Fibroblast of skin of scalp (primary cell): ENCODE data around the gene SECTM1.

Experiments used
- DNase-seq: peaks from one replicate; pipeline ENCODE4 v3.0.0-alpha.2; 2013

The SECTM1 gene

DNA sequence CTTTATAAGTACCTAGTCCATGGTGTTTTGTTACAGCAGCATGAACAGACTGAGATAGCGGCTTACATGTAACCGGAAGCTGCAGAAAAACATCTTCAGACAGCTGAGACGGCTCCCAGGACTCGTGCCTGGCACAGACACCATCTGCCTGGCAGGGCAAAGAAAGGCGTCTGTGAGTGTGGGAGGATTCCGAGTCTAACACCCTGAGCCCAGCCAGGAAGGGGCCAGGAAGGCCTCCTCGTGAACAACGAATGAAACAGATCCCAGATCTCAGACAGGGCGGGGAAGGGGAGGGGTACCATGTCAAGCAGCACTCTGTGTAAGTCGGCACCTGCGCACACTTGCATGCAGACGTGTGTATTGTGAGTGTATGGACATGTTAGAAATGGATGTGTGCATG, 55.7 kb downstream of the SECTM1 start:
- no peak for DNase-seq

DNA sequence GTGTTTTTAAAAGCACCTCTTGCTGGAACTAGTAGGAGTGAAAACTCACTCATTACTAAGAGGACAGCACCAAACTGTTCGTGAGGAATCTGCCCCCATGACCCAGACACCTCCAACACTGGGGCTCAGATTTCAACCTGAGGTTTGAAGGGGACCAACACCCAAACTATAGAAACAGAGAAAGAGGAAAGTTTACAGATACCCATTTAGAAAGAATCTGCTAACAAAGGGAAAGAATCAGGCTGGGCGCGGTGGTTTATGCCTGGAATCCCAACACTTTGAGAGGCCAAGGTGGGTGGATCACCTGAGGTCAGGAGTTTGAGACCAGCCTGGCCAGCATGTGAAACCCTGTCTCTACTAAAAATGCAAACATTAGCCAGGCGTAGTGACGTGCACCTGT, 56.6 kb downstream of the SECTM1 start:
- no peak for DNase-seq

DNA sequence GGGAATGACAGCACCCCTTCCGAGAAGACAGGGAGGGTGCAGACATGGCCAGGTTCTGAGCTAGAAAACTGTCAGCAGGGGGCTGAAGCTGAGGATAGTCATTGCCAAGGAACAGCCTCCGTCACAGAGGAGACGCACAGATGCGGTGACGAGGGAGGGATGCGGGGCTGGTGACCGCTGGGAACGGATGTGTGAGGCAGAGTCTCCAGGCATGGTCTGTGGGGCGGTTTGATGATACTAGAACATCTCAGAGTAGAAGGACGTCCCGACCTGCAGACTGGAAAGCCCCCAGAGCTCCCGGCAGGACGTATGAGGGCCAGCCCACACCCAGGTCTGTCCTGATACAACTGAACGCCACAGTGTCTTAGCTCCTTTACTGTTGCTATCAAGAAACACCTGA, 58.2 kb downstream of the SECTM1 start:
- no peak for DNase-seq

GRCh38 chr17:82274134-82275020, 59.2 kb downstream of the SECTM1 start:
- DNase-seq = no peak

GRCh38 chr17:82273327-82274133, 60.0 kb downstream of the SECTM1 start, which contains the start of gene CSNK1D:
CSNK1D (minus strand) TSS chr17:82273700; CDS start chr17:82273381, 319 bp downstream.
- DNase-seq = peak; percentile 87

DNA sequence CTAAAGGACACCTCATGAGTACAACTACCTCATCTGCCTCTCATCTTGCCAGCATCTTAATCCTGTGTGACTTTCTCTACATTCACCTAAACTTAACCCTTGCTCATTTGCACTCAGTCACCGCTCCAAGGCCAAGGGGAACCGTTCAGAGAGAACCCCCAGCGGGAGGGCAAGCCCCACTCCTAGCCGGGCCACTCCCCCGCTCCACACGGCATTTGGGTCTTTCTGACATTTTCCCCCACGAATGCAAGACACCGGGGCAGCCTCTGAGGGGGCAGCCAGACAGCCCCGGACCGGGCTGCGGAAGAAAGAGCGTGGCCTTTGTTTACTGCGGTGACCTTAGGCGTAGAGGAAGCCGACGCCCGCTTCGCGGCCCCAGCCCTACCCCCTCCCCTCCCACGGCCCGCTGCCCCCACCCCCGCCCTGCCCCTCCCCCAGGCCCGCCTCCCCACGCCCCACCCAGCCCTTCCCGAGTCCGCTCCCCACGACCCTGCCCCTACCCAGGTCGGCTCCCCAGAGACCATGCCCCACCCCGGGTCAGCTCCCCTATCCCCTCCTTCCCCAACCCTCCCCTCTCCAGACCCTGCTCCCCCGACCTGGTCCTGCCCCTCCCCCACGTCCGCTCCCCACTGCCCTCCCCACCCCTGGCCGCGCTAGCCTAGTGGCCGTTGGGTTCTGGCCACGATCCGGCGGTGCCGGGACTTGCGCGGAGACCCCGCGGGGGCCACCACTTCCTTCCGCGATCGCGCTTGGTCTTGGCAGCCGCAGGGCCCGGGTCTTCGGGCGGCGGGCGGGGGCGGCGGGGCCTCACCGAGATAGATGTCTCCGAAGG, 60.9 kb downstream of the SECTM1 start:
- no peak for DNase-seq

- no peak for DNase-seq
Observed at GRCh38 chr17:82271401-82271800, 62.2 kb downstream of the SECTM1 start.
